Astrocyte of the cerebellum (primary cell): ENCODE data around the gene UBE2E2.

Experiments used
- DNase-seq: peaks from one replicate; pipeline ENCODE4 v3.0.0-alpha.2; 2011; ENCODE audit warnings: low read depth
- H3K4me3 ChIP-seq: 2 replicates; pipeline ENCODE4 v1.5.1; 2011; ENCODE audit warnings: mild to moderate bottlenecking, low read depth, low read length, moderate library complexity
- CTCF ChIP-seq: IDR thresholded peaks from 2 replicates; pipeline ENCODE4 v1.5.1; 2012; ENCODE audit warnings: low read length, low read depth, moderate library complexity, mild to moderate bottlenecking; ENCODE audit errors: missing control alignments
- in situ Hi-C: cut with HindIII; loops from 2 replicates; pipeline ENCODE4 v1.10.0; 2017; ENCODE audit warnings: low sequenced_read_pairs

The UBE2E2 gene

DNA sequence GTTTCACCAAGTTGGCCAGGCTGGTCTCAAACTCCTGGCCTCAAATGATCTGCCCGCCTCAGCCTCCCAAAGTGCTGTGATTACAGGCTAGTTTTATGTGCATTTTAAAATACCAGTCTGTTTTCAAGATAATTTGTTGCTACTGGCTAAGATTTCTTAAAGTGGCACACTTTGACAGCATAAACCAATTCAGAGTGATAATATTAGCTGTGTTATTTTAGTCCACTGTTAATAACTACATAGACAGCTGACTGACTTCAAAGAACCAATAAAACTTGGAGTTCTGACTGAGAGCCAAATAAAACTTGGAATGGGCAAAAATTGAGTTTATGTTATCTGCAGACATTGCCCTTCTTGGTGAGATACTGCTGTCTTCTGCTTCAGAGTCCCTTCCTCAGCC lies 291.8 kb downstream of the UBE2E2 start:
- in situ Hi-C loops: no loop called here
- no peak for TF ChIP-seq CTCF
- DNase-seq: no peak
- no peak overlapping the region for H3K4me3 ChIP-seq

GRCh38 chr3:23495507-23495906 lies 292.4 kb downstream of the UBE2E2 start:
- in situ Hi-C loops: no loop called here
- H3K4me3 ChIP-seq: no peak overlapping the region
- no peak for DNase-seq
- TF ChIP-seq CTCF: no peak

DNA sequence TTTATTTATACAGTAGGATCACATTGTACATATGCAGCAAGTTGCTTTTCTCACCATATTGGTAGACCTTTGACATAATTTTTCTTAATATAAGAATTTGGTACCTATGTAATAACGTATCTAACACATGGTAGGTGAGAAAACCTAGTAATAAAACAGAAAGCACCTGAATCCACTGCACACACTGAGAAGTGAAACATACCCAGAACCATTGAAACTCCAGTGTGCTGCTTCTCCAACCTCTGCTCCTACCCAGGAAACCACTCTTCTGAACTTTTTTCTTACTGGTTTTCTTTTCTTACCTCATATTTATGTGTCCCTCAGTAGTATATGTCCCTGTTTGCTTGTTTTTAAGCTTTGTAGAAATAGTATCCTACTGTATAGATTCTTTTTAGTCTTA lies 293.0 kb downstream of the UBE2E2 start:
- no peak for TF ChIP-seq CTCF
- no peak for DNase-seq
- in situ Hi-C loops: no loop called here

GRCh38 chr3:23497156-23497555 lies 294.0 kb downstream of the UBE2E2 start:
- in situ Hi-C loops: no loop called here
- H3K4me3 ChIP-seq: no peak overlapping the region
- DNase-seq: no peak
- no peak for TF ChIP-seq CTCF

More for the DNA sequence above, 293.0 kb downstream of the UBE2E2 start:
- no peak overlapping the region for H3K4me3 ChIP-seq

DNA sequence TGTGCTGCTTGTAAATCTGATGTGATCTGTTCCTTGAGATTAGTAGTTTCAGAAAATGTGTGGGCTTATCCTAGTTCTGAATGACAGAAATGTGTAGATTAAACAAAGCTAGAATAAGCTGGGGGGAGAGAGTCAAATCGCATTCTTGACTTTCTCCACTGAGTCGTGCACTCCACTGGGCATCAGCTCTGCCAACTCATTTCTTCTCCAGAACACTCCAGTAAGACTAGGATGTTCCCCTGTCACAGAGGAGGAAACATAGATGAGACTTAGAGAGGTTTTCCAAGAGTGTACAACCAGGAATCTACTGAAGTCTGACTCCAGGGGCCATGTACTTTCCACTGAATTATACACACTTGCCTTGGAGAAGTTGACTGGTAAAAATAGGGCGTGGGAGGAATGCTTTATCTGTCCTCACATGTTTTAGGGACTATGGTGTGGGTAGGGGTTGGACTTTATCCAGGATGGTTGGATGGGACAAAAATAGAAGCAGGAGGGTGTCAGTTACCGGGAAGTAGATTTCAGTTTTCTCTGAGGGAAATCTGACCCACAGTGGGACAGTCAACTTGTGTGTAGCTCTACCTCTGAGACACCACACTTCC lies 298.2 kb downstream of the UBE2E2 start:
- in situ Hi-C loops: no loop called here
- H3K4me3 ChIP-seq: no peak overlapping the region
- DNase-seq: no peak
- TF ChIP-seq CTCF: no peak

GRCh38 chr3:23508464-23508863 lies 305.3 kb downstream of the UBE2E2 start:
- DNase-seq: no peak
- no peak overlapping the region for H3K4me3 ChIP-seq
- in situ Hi-C loops: no loop called here
- no peak for TF ChIP-seq CTCF
